Keratinocyte (primary cell): ENCODE measurements around the gene CARD11. TPM values are rescaled to one million over a fixed set of nuclear protein-coding genes. Genes with fewer than 3 reads are reported as not detected.

Experiments
- DNase-seq: peaks from one replicate; pipeline ENCODE4 v3.0.0-alpha.2; 2011; ENCODE audit warnings: low read depth, missing footprints, low spot score
- FAIRE-seq: peaks from 2 replicates; lab custom pipeline; 2011; peaks lifted over from hg19 to GRCh38; lab: Jason Lieb, UNC
- H2AFZ ChIP-seq: 2 replicates; pipeline ENCODE4 v1.6.0; 2012; ENCODE audit warnings: low read length, control low read depth, inconsistent platforms; ENCODE audit not compliant: control insufficient read depth
- H3K27ac ChIP-seq: 2 replicates; pipeline ENCODE4 v1.5.1; 2011; ENCODE audit warnings: low read length; ENCODE audit not compliant: control insufficient read depth, insufficient read depth
- H3K27me3 ChIP-seq: 3 replicates; pipeline ENCODE4 v1.6.0; 2011; ENCODE audit warnings: low read length; ENCODE audit not compliant: control insufficient read depth, insufficient read depth; ENCODE audit errors: extremely low read depth
- H3K36me3 ChIP-seq, 2 experiments: 2 replicates in 1 of 2; 3 replicates in 1 of 2; pipeline ENCODE4 v1.5.1; 2011; ENCODE audit warnings: low read length in 2 of 2, mild to moderate bottlenecking in 1 of 2; ENCODE audit not compliant: control insufficient read depth in 2 of 2, insufficient read depth in 2 of 2; ENCODE audit errors: extremely low read depth in 1 of 2
- H3K4me1 ChIP-seq: 3 replicates; pipeline ENCODE4 v1.5.1; 2011; ENCODE audit warnings: low read length; ENCODE audit not compliant: control insufficient read depth, insufficient read depth; ENCODE audit errors: extremely low read depth
- H3K4me2 ChIP-seq: 3 replicates; pipeline ENCODE4 v1.6.0; 2011; ENCODE audit warnings: low read depth, low read length; ENCODE audit not compliant: control insufficient read depth, insufficient read depth; ENCODE audit errors: extremely low read depth
- H3K4me3 ChIP-seq, 3 experiments: fragments of 200-600 bp in 1 of 3; sonication (generic) in 1 of 3; 2 replicates in 2 of 3; 3 replicates in 1 of 3; pipeline ENCODE4 v1.5.1; 2011 to 2016; ENCODE audit warnings: low read length in 3 of 3, mild to moderate bottlenecking in 3 of 3, control low read depth in 2 of 3, inconsistent platforms in 1 of 3, low read depth in 1 of 3, mixed read lengths in 1 of 3, mixed run types in 1 of 3, moderate library complexity in 1 of 3; ENCODE audit not compliant: control insufficient read depth in 2 of 3, insufficient read depth in 2 of 3; ENCODE audit errors: extremely low read depth in 1 of 3
- H3K79me2 ChIP-seq: 2 replicates; pipeline ENCODE4 v1.6.0; 2012; ENCODE audit warnings: low read length; ENCODE audit not compliant: control insufficient read depth, insufficient read depth
- H3K9ac ChIP-seq: 3 replicates; pipeline ENCODE4 v1.6.0; 2011; ENCODE audit warnings: low read length; ENCODE audit not compliant: control insufficient read depth, insufficient read depth; ENCODE audit errors: extremely low read depth
- H3K9me1 ChIP-seq: 3 replicates; pipeline ENCODE4 v1.6.0; 2011; ENCODE audit warnings: low read length; ENCODE audit not compliant: control insufficient read depth, insufficient read depth; ENCODE audit errors: extremely low read depth
- H3K9me3 ChIP-seq: 2 replicates; pipeline ENCODE4 v1.5.1; 2012; ENCODE audit warnings: low read depth, low read length; ENCODE audit not compliant: control insufficient read depth
- H4K20me1 ChIP-seq: 3 replicates; pipeline ENCODE4 v1.6.0; 2011; ENCODE audit warnings: low read length; ENCODE audit not compliant: control insufficient read depth, insufficient read depth; ENCODE audit errors: extremely low read depth
- EZH2 ChIP-seq: IDR thresholded peaks from one replicate; pipeline ENCODE4 v1.6.1; 2012; ENCODE audit warnings: inconsistent platforms, mild to moderate bottlenecking, low read length, moderate library complexity
- dilution Hi-C: fragments of 300-500 bp; cut with MboI; formaldehyde crosslinking; loops from one replicate; pipeline ENCODE4 v1.7.0; 2020; ENCODE audit warnings: low sequenced_read_pairs; ENCODE audit not compliant: extremely low pct_ligation_motif_present
- polyA plus RNA-seq, 5 experiments: library from polyadenylated mRNA; depleted of rRNA in 3 of 5; stranded (reverse) in 3 of 5; stranded (forward) in 1 of 5; unstranded in 1 of 5; fragments of >200 nt; gene quantifications; 1 replicate in 1 of 5; 2 replicates in 3 of 5; 3 replicates in 1 of 5; pipeline versions ENCODE4 v1.2.1 to v1.2.3, GENCODE V29; 2011 to 2012; ENCODE audit warnings: missing spikeins in 2 of 5, low read depth in 1 of 5, low replicate concordance in 1 of 5
- TF ChIP-seq, protein P1 (sequence below), 3 experiments: IDR thresholded peaks in 1 of 3; conservative IDR thresholded peaks in 1 of 3; optimal IDR thresholded peaks in 1 of 3; 2 replicates in 2 of 3; 3 replicates in 1 of 3; pipeline versions ENCODE3 to v1.5.1; 2011; ENCODE audit warnings: low read length in 3 of 3, mild to moderate bottlenecking in 3 of 3, moderate library complexity in 2 of 3, control low read depth in 1 of 3, inconsistent platforms in 1 of 3; ENCODE audit not compliant: insufficient read depth in 2 of 3; ENCODE audit errors: extremely low read depth in 1 of 3

Gene CARD11
- polyA plus RNA-seq, 1 donor (not counting 4 experiments of a cell fraction or from before 2014, with no cell fraction given): 4.3 TPM

DNA sequence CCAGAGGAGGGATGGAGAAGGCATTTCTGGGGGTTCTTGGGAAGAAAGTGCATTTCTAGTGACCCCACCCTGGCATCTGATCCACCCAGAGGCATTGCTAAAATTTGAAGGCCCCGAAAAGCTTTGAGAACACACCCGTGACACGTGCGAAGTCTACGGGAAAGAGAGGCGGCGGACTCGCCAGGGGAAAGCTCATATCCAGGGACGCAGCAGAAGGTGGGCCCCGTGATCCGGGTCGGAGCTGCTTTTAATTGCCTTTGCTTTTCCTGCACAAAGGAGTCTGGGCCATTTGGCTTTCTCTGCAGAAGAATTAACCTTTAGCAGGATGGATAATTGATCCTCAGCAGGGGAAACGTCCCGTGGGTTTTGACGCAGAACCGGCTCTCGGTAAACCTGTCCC lies 50.3 kb downstream of the CARD11 start:
- no peak for DNase-seq
- no peaks in the 10 kb centered on the region for H3K79me2 ChIP-seq
- H4K20me1 ChIP-seq: no peaks in the 10 kb centered on the region
- no peak overlapping the region for H3K27ac ChIP-seq
- H3K9me1 ChIP-seq: no peaks in the 10 kb centered on the region
- no peaks in the 10 kb centered on the region for H3K27me3 ChIP-seq
- no peak overlapping the region for H3K9ac ChIP-seq
- dilution Hi-C loops: no loop called here
- H3K4me1 ChIP-seq: peaks cover 7% of the 10 kb centered on the region
- H3K9me3 ChIP-seq: no peaks in the 10 kb centered on the region
- FAIRE-seq: no peak
- no peak for TF ChIP-seq EZH2
- TF ChIP-seq, protein P1, sequence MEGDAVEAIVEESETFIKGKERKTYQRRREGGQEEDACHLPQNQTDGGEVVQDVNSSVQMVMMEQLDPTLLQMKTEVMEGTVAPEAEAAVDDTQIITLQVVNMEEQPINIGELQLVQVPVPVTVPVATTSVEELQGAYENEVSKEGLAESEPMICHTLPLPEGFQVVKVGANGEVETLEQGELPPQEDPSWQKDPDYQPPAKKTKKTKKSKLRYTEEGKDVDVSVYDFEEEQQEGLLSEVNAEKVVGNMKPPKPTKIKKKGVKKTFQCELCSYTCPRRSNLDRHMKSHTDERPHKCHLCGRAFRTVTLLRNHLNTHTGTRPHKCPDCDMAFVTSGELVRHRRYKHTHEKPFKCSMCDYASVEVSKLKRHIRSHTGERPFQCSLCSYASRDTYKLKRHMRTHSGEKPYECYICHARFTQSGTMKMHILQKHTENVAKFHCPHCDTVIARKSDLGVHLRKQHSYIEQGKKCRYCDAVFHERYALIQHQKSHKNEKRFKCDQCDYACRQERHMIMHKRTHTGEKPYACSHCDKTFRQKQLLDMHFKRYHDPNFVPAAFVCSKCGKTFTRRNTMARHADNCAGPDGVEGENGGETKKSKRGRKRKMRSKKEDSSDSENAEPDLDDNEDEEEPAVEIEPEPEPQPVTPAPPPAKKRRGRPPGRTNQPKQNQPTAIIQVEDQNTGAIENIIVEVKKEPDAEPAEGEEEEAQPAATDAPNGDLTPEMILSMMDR (optimal IDR thresholded peaks at IDR 0.05 in 1 of 3, IDR thresholded peaks at IDR 0.05 in 1 of 3, conservative IDR thresholded peaks at IDR 0.05 in 1 of 3; ENCODE audit: extremely low read depth in 1 of 3, insufficient read depth in 2 of 3, low read length in 3 of 3): no peak
- no peak overlapping the region for H2AFZ ChIP-seq
- H3K4me3 ChIP-seq: peak overlapping the region in 1 of 3 experiments; percentile 6
- no peaks in the 10 kb centered on the region for H3K36me3 ChIP-seq
- H3K4me2 ChIP-seq: peak overlapping the region; percentile 70

DNA sequence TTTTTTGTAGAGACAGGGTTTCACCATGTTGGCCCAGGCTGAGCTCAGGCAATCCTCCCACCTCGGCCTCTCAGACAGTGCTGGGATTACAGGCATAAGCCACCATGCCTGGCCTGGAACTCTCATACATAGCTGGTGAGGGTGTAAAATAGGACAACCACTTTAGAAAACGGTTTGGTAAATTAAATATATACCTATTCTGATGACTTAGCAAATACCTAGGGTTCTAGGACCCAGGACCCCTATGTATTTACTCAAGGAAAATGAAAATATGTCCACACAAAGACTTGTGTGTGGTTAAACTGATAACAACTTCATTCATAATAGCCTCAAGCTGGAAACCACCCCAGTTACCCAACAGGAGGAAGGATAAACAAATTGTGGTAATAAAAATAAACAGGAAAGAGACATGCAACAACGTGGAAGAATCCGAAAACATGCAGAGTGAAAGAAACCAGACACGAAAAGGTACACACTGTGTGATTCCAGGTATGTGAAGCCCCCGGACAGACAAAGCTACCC lies 52.7 kb downstream of the CARD11 start:
- Histone ChIP-seq H3K36me3 (no peaks in the 10 kb centered on the region), H3K4me1 (peaks cover 7% of the 10 kb centered on the region), H3K27me3 (no peaks in the 10 kb centered on the region), H3K4me3 (no peak overlapping the region), H3K4me2 (no peak overlapping the region), H4K20me1 (no peaks in the 10 kb centered on the region), H3K27ac (no peak overlapping the region), H3K79me2 (no peaks in the 10 kb centered on the region), H2AFZ (no peak overlapping the region), H3K9ac (no peak overlapping the region), H3K9me3 (no peaks in the 10 kb centered on the region), H3K9me1 (no peaks in the 10 kb centered on the region)
- dilution Hi-C loops: no loop called here
- TF ChIP-seq, protein P1 (optimal IDR thresholded peaks at IDR 0.05 in 1 of 3, IDR thresholded peaks at IDR 0.05 in 1 of 3, conservative IDR thresholded peaks at IDR 0.05 in 1 of 3; ENCODE audit: extremely low read depth in 1 of 3, insufficient read depth in 2 of 3, low read length in 3 of 3): no peak
- no peak for TF ChIP-seq EZH2
- DNase-seq (no peak), FAIRE-seq (no peak)
